ENCODE results near the gene PRKCI.

GRCh38 chr3:170221924-170222646 is at the start of gene PRKCI:
- TF ChIP-seq CTCF (IDR thresholded peaks at IDR 0.05; ENCODE audit: low read length) (no peak), EZH2phosphoT487 (IDR thresholded peaks at IDR 0.05; ENCODE audit: low read length) (no peak)
